ENCODE data around the gene SSH3.

DNA sequence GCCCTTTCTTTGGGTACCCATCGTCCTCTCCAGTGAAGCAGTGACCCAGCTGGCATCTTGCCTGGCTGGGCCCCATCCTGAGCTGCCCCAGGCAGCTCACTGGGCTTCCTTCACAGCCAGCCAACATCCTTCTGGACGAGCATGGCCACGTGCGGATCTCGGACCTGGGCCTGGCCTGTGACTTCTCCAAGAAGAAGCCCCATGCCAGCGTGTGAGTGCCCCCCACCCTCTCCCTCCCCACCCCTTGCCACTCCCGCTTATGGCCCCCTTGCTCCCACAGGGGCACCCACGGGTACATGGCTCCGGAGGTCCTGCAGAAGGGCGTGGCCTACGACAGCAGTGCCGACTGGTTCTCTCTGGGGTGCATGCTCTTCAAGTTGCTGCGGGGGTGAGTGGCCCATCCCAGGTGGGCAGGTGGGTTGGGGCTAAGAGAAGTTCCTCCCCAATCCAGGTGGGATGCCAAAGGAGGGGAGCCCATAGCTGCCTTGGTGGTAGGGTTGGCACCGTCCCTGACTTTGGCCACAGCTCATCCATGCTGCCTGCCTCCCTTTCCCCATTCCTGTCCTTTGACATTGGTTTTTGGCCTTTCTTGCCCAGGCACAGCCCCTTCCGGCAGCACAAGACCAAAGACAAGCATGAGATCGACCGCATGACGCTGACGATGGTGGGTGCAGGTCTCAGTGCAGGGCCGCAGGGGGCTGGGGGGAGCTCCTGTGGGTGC is 21.0 kb upstream of the SSH3 start:
- TF ChIP-seq, protein P1, sequence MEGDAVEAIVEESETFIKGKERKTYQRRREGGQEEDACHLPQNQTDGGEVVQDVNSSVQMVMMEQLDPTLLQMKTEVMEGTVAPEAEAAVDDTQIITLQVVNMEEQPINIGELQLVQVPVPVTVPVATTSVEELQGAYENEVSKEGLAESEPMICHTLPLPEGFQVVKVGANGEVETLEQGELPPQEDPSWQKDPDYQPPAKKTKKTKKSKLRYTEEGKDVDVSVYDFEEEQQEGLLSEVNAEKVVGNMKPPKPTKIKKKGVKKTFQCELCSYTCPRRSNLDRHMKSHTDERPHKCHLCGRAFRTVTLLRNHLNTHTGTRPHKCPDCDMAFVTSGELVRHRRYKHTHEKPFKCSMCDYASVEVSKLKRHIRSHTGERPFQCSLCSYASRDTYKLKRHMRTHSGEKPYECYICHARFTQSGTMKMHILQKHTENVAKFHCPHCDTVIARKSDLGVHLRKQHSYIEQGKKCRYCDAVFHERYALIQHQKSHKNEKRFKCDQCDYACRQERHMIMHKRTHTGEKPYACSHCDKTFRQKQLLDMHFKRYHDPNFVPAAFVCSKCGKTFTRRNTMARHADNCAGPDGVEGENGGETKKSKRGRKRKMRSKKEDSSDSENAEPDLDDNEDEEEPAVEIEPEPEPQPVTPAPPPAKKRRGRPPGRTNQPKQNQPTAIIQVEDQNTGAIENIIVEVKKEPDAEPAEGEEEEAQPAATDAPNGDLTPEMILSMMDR (IDR thresholded peaks at IDR 0.05; ENCODE audit: poor library complexity, severe bottlenecking): no peak
- TF ChIP-seq, protein P2, sequence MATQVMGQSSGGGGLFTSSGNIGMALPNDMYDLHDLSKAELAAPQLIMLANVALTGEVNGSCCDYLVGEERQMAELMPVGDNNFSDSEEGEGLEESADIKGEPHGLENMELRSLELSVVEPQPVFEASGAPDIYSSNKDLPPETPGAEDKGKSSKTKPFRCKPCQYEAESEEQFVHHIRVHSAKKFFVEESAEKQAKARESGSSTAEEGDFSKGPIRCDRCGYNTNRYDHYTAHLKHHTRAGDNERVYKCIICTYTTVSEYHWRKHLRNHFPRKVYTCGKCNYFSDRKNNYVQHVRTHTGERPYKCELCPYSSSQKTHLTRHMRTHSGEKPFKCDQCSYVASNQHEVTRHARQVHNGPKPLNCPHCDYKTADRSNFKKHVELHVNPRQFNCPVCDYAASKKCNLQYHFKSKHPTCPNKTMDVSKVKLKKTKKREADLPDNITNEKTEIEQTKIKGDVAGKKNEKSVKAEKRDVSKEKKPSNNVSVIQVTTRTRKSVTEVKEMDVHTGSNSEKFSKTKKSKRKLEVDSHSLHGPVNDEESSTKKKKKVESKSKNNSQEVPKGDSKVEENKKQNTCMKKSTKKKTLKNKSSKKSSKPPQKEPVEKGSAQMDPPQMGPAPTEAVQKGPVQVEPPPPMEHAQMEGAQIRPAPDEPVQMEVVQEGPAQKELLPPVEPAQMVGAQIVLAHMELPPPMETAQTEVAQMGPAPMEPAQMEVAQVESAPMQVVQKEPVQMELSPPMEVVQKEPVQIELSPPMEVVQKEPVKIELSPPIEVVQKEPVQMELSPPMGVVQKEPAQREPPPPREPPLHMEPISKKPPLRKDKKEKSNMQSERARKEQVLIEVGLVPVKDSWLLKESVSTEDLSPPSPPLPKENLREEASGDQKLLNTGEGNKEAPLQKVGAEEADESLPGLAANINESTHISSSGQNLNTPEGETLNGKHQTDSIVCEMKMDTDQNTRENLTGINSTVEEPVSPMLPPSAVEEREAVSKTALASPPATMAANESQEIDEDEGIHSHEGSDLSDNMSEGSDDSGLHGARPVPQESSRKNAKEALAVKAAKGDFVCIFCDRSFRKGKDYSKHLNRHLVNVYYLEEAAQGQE (IDR thresholded peaks at IDR 0.05; ENCODE audit: borderline replicate concordance): no peak
- no peak for TF ChIP-seq EP300 (conservative IDR thresholded peaks at IDR 0.05; ENCODE audit: poor library complexity, severe bottlenecking)
- TF ChIP-seq TAF1 (IDR thresholded peaks at IDR 0.05; ENCODE audit: low read depth): no peak
- no peak for TF ChIP-seq RAD21 (conservative IDR thresholded peaks at IDR 0.05)
- TF ChIP-seq MXI1 (conservative IDR thresholded peaks at IDR 0.05; ENCODE audit: poor library complexity, severe bottlenecking): no peak

All from neural cell (in vitro differentiated cells).